ENCODE measurements around the gene TSG101.

The TSG101 gene

GRCh38 chr11:18526521-18527296 is at the start of gene TSG101:
Gene TSG101 (minus strand): TSS chr11:18526942. CDS start chr11:18526816, 126 bp downstream.
- FAIRE-seq, result peak; percentile 76

GRCh38 chr11:18575361-18575760 is 48.6 kb upstream of the TSG101 start:
- FAIRE-seq, result no peak

- no peak for FAIRE-seq
These were observed 40.3 kb upstream of the TSG101 start for GRCh38 chr11:18567081-18567480.

GRCh38 chr11:18566406-18566805 is 39.7 kb upstream of the TSG101 start:
- FAIRE-seq, result no peak

GRCh38 chr11:18564149-18564548 is 37.4 kb upstream of the TSG101 start:
- FAIRE-seq, result no peak

- no peak for FAIRE-seq
These were observed 36.5 kb upstream of the TSG101 start for GRCh38 chr11:18563090-18563730.

- no peak for FAIRE-seq
These were observed 21.3 kb upstream of the TSG101 start for GRCh38 chr11:18548001-18548400.

- FAIRE-seq, result peak; percentile 90
These were observed 13.7 kb upstream of the TSG101 start for GRCh38 chr11:18540207-18541009.

GRCh38 chr11:18536209-18536608 is 9.5 kb upstream of the TSG101 start:
- no peak for FAIRE-seq

- no peak for FAIRE-seq
These were observed 7.5 kb upstream of the TSG101 start for GRCh38 chr11:18534245-18534644.

- no peak for FAIRE-seq
These were observed 6.6 kb upstream of the TSG101 start for GRCh38 chr11:18533365-18533764.

GRCh38 chr11:18527512-18527911 is 770 bp upstream of the TSG101 start:
- no peak for FAIRE-seq

- FAIRE-seq, result no peak
These were observed 617 bp downstream of the TSG101 start for GRCh38 chr11:18526130-18526520.

- no peak for FAIRE-seq
These were observed 2.5 kb downstream of the TSG101 start for GRCh38 chr11:18524248-18524647.

- no peak for FAIRE-seq
These were observed 3.7 kb downstream of the TSG101 start for GRCh38 chr11:18523084-18523483.

GRCh38 chr11:18522388-18522787 is 4.4 kb downstream of the TSG101 start:
- FAIRE-seq, result no peak

GRCh38 chr11:18521122-18521521 is 5.6 kb downstream of the TSG101 start:
- no peak for FAIRE-seq

- FAIRE-seq, result no peak
These were observed 24.4 kb downstream of the TSG101 start for GRCh38 chr11:18502352-18502751.

GRCh38 chr11:18501629-18502028 is 25.1 kb downstream of the TSG101 start:
- no peak for FAIRE-seq

GRCh38 chr11:18498039-18498438 is 28.7 kb downstream of the TSG101 start:
- no peak for FAIRE-seq

- FAIRE-seq, result no peak
These were observed 31.0 kb downstream of the TSG101 start for GRCh38 chr11:18495703-18496102.

- no peak for FAIRE-seq
These were observed 31.5 kb downstream of the TSG101 start for GRCh38 chr11:18495271-18495670.

GRCh38 chr11:18493310-18493709 is 33.4 kb downstream of the TSG101 start:
- no peak for FAIRE-seq

- FAIRE-seq, result no peak
These were observed 33.9 kb downstream of the TSG101 start for GRCh38 chr11:18492888-18493287.
